Psoas muscle (tissue), 8 donors: ENCODE data around the gene ETV6. TPM values are rescaled to one million over a fixed set of nuclear protein-coding genes. Genes with fewer than 3 reads are reported as not detected.
A peak's percentile ranks its signal among the peaks of the same experiment; 100 is the strongest.

ENCODE experiments used
- ATAC-seq, 4 donors: fragments of 200-7000 bp; cut with Tn5 transposase; one replicate each; pipeline ENCODE4 v1.9.1; 2020; ENCODE audit warnings: moderate library complexity in 3 of 4, mild to moderate bottlenecking in 2 of 4
- DNase-seq, 2 donors: peaks; one replicate each; pipeline ENCODE4 v3.0.0-alpha.2; 2020
- H3K27ac ChIP-seq: fragments of 200-600 bp; one replicate; pipeline ENCODE4 v1.8.0; 2022
- H3K27me3 ChIP-seq, 3 donors: fragments of 200-600 bp in 1 of 3; one replicate each; pipeline versions ENCODE4 v1.6.1 to v1.8.0; 2013 to 2022; ENCODE audit warnings: low read length in 2 of 3, mild to moderate bottlenecking in 2 of 3, moderate library complexity in 1 of 3; ENCODE audit not compliant: insufficient read depth in 3 of 3
- H3K36me3 ChIP-seq, 2 donors: fragments of 200-600 bp in 1 of 2; one replicate each; pipeline versions ENCODE4 v1.6.1 to v1.8.0; 2013 to 2022; ENCODE audit warnings: low read depth in 1 of 2, mild to moderate bottlenecking in 1 of 2, moderate library complexity in 1 of 2; ENCODE audit not compliant: insufficient read depth in 1 of 2
- H3K4me1 ChIP-seq: fragments of 200-600 bp; one replicate; pipeline ENCODE4 v1.8.0; 2022
- H3K4me3 ChIP-seq: fragments of 200-600 bp; one replicate; pipeline ENCODE4 v1.8.0; 2022; ENCODE audit warnings: mild to moderate bottlenecking
- H3K9me3 ChIP-seq: fragments of 200-600 bp; one replicate; pipeline ENCODE4 v1.8.0; 2022
- CTCF ChIP-seq: fragments of 200-600 bp; IDR thresholded peaks from one replicate; pipeline ENCODE4 v1.8.0; 2022; ENCODE audit warnings: antibody characterized with exemption
- WGBS, 3 donors: extraction: QIAGEN DNeasy Blood & Tissue Kit; methylation state at CpG; one replicate each; pipeline versions ENCODE4 v1.1.6 to v1.1.7; 2013; 5-methylcytosine and 5-hydroxymethylcytosine counted together
- intact Hi-C, 2 donors: fragments of 100-400 bp; cut with DNase I; formaldehyde crosslinking; loops; one replicate each; pipeline versions ENCODE4 v1.11.0 to v1.14.2; 2022
- polyA plus RNA-seq, 3 donors: library from polyadenylated mRNA; stranded (reverse); fragments of 200-250 nt; gene quantifications; one replicate each; pipeline ENCODE4 v1.2.3, GENCODE V29; 2013
- total RNA-seq, 4 donors: library from RNA; stranded (reverse); fragmentation: NEBNext Ultra II Directional in 2 of 4; extraction: Animal tissue kit (Norgen Biotek cat#: 25700) in 2 of 4; gene quantifications; one replicate each; pipeline versions ENCODE4 v1.2.1 to v1.2.4, GENCODE V29; 2021 to 2023
- donor health status: healthy with polysubstance abuse.
- donor health status: DM: no; HTN: no; CAD: no; lungs with moderate emphysema.
- donor health status: Bipolar disorder and iron deficiency.
- donor health status: healthy.
- donor health status: DM: yes; HTN: yes; CAD: no.
- donor health status: DM: no; HTN: no; CAD: no.
- donor health status: DM: no; HTN: no; CAD: no.
- donor health status: DM: yes; HTN: yes; CAD: no.

ETV6 gene
- total and polyA plus RNA-seq, 7 donors, result 2.8 to 22.9 (median 4.9) TPM

- Histone ChIP-seq H3K4me1 (peaks cover 49% of the 10 kb centered on the region), H3K27me3 (no peaks in the 10 kb centered on the region), H3K4me3 (no peak overlapping the region), H3K36me3 (no peaks in the 10 kb centered on the region), H3K9me3 (no peaks in the 10 kb centered on the region), H3K27ac (no peak overlapping the region)
- ATAC-seq (peak in 1 of 4 donors; percentile 54), DNase-seq (no peak)
- 37 to 53% (median 38%) methylated on average over 3 of the region's 3 CpGs for WGBS, 3 donors
- no peak for TF ChIP-seq CTCF
- intact Hi-C loops, result no loop called here
These were observed 48.4 kb downstream of the ETV6 start for GRCh38 chr12:11697670-11698387.

- WGBS, 3 donors, result 97 to 98% (median 98%) methylated on average over 2 of the region's 2 CpGs
- Histone ChIP-seq H3K9me3 (no peaks in the 10 kb centered on the region), H3K4me3 (no peak overlapping the region), H3K27ac (no peak overlapping the region), H3K27me3 (no peaks in the 10 kb centered on the region), H3K36me3 (no peaks in the 10 kb centered on the region), H3K4me1 (peaks cover 45% of the 10 kb centered on the region)
- TF ChIP-seq CTCF, result no peak
- DNase-seq (no peak), ATAC-seq (no peak)
- intact Hi-C loops, result no loop called here
These were observed 49.3 kb downstream of the ETV6 start for GRCh38 chr12:11698729-11699128.

GRCh38 chr12:11701433-11701832 lies 52.0 kb downstream of the ETV6 start:
- no peaks in the 10 kb centered on the region for H3K9me3 ChIP-seq
- WGBS, 3 donors, result 45 to 62% (median 60%) methylated on average over 6 of the region's 6 CpGs
- no peak overlapping the region for H3K27ac ChIP-seq
- no peak for TF ChIP-seq CTCF
- no peak for ATAC-seq
- no peak for DNase-seq
- H3K36me3 ChIP-seq, result no peaks in the 10 kb centered on the region
- H3K4me3 ChIP-seq, result no peak overlapping the region
- H3K27me3 ChIP-seq, result no peaks in the 10 kb centered on the region
- intact Hi-C loops, result no loop called here
- H3K4me1 ChIP-seq, result peaks cover 45% of the 10 kb centered on the region

DNA sequence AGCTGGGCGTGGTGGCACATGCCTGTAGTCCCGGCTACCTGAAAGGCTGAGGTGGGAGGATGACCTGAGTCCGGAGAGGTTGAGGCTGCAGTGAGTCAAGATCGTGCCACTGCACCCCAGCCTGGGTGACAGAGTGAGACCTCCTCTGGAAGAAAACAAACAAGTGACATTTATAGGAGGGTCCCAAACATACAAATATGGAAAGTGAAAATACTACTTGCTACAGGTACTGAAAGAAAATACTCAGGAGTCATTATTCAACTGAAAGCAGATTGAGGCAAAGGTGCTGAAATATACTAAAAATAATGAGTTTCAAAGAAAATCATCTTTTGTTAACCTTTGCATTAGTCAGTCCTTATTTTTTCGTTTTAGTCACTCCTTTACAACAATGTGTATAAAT lies 53.5 kb downstream of the ETV6 start:
- Histone ChIP-seq H3K4me1 (peaks cover 38% of the 10 kb centered on the region), H3K4me3 (no peak overlapping the region), H3K36me3 (no peaks in the 10 kb centered on the region), H3K27ac (no peak overlapping the region), H3K27me3 (no peaks in the 10 kb centered on the region), H3K9me3 (no peaks in the 10 kb centered on the region)
- intact Hi-C loops, result loop anchor here in 1 of 2 donors (2.0 kb wide), 1 partner anchor 28 kb away; no protein-coding TSS in a partner anchor
- DNase-seq (no peak), ATAC-seq (no peak)
- 93 to 98% (median 95%) methylated on average over 5 of the region's 5 CpGs for WGBS, 3 donors
- TF ChIP-seq CTCF, result no peak

DNA sequence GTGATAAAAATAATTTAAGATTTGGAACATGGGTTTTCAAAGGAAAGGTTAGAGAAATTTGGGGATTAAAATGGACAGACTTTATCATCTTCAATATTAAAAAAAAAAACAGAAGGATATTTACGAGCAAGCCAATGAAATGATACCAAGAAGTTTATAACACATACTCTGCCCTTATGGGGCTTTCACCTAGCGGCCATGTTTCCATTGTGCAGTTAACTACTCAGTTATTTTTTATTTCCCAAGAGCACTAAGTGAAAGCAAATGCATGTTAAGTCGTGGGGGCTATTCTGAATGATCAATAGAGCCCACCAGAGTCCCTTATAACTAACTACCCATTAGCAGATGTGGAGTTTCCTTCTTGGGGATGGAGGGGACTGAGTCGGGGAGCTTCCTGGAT lies 53.9 kb downstream of the ETV6 start:
- intact Hi-C loops, result loop anchor here in 1 of 2 donors (2.0 kb wide), 1 partner anchor 29 kb away; no protein-coding TSS in a partner anchor
- Histone ChIP-seq H3K9me3 (no peaks in the 10 kb centered on the region), H3K36me3 (no peaks in the 10 kb centered on the region), H3K27me3 (no peaks in the 10 kb centered on the region), H3K27ac (no peak overlapping the region), H3K4me1 (peaks cover 37% of the 10 kb centered on the region), H3K4me3 (no peak overlapping the region)
- DNase-seq (no peak), ATAC-seq (no peak)
- 91 to 97% (median 95%) methylated on average over 4 of the region's 4 CpGs for WGBS, 3 donors
- no peak for TF ChIP-seq CTCF
